ENCODE results near the gene GPR84. TPM values are rescaled to one million over a fixed set of nuclear protein-coding genes. Genes with fewer than 3 reads are reported as not detected.
A peak's percentile ranks its signal among the peaks of the same experiment; 100 is the strongest.

GPR84 gene
- polyA plus RNA-seq, 3 donors, result 2.4 to 14.2 (median 5.6) TPM

- H3K36me3 Mint-ChIP-seq, result peaks cover 17 to 24% of the 10 kb centered on the region in 2 donors
These were observed 22.8 kb upstream of the GPR84 start for GRCh38 chr12:54387114-54387467.

GRCh38 chr12:54386403-54387113, 22.3 kb upstream of the GPR84 start:
- Histone ChIP-seq H3K4me2 (replicated peaks; ENCODE audit: extremely low read depth, low read length, poor library complexity, severe bottlenecking) (peak overlapping the region; percentile 10), H4K20me1 (ENCODE audit: insufficient read depth, low read length) (peaks cover 3% of the 10 kb centered on the region), H3K36me3 (replicated peaks in 1 of 2; ENCODE audit: control insufficient read depth in 1 of 2, insufficient read depth in 2 of 2, low read length in 2 of 2) (peaks cover 2 to 4% of the 10 kb centered on the region in 2 donors), H3K9me3 (replicated peaks in 1 of 2; ENCODE audit: control insufficient read depth in 1 of 2, insufficient read depth in 1 of 2, low read length in 2 of 2) (no peaks in the 10 kb centered on the region), H3K27ac (ENCODE audit: low read depth in 1 of 2, low read length in 2 of 2) (peak overlapping the region; percentile 97 to 99), H3K27me3 (ENCODE audit: control insufficient read depth in 2 of 2, insufficient read depth in 2 of 2, low read length in 2 of 2) (no peaks in the 10 kb centered on the region), H2AFZ (ENCODE audit: insufficient read depth, low read depth, low read length, poor library complexity, severe bottlenecking) (no peak overlapping the region), H3K4me1 (ENCODE audit: control insufficient read depth in 1 of 2, insufficient read depth in 2 of 2, low read length in 2 of 2) (peaks cover 96 to 98% of the 10 kb centered on the region in 2 donors), H3K79me2 (ENCODE audit: insufficient read depth, low read length) (peaks cover 35% of the 10 kb centered on the region), H3K9ac (ENCODE audit: insufficient read depth, low read length, poor library complexity, severe bottlenecking) (peak overlapping the region; percentile 94), H3K4me3 (replicated peaks in 1 of 3; ENCODE audit: low read depth in 2 of 3, low read length in 3 of 3) (peak overlapping the region in 1 of 3 experiments; percentile 82)
- Mint-ChIP-seq H3K4me3 (no peak overlapping the region), H3K27me3 (ENCODE audit: low read depth in 3 of 3) (peaks cover 0 to 7% (median 2%) of the 10 kb centered on the region in 3 donors), H3K36me3 (peaks cover 16 to 24% of the 10 kb centered on the region in 2 donors), H3K27ac (peak overlapping the region; percentile 100), H3K4me1 (peaks cover 86% of the 10 kb centered on the region), H3K9me3 (peaks cover 0 to 2% (median 0%) of the 10 kb centered on the region in 7 donors)
- DNase-seq, result no peak
- WGBS (ENCODE audit: insufficient coverage), result 67% methylated on average over 1 of the region's 3 CpGs
- no peak for TF ChIP-seq CTCF (IDR thresholded peaks at IDR 0.05)
- intact Hi-C loops (cut with micrococcal nuclease), result no loop called here

More at GRCh38 chr12:54387114-54387467, 22.8 kb upstream of the GPR84 start:
- no peak overlapping the region for H3K4me2 ChIP-seq (replicated peaks; ENCODE audit: extremely low read depth, low read length, poor library complexity, severe bottlenecking)
- no peak for TF ChIP-seq CTCF (IDR thresholded peaks at IDR 0.05)
- H3K4me1 Mint-ChIP-seq, result peaks cover 88% of the 10 kb centered on the region
- no peaks in the 10 kb centered on the region for H3K27me3 ChIP-seq (ENCODE audit: control insufficient read depth in 2 of 2, insufficient read depth in 2 of 2, low read length in 2 of 2)
- no peak for DNase-seq
- no peaks in the 10 kb centered on the region for H3K9me3 ChIP-seq (replicated peaks in 1 of 2; ENCODE audit: control insufficient read depth in 1 of 2, insufficient read depth in 1 of 2, low read length in 2 of 2)
- WGBS (ENCODE audit: insufficient coverage), result 100% methylated on average over 2 of the region's 3 CpGs
- H3K27ac ChIP-seq (ENCODE audit: low read depth in 1 of 2, low read length in 2 of 2), result peak overlapping the region in 1 of 2 donors; percentile 97
- no peak overlapping the region for H3K4me3 Mint-ChIP-seq
- H3K4me1 ChIP-seq (ENCODE audit: control insufficient read depth in 1 of 2, insufficient read depth in 2 of 2, low read length in 2 of 2), result peaks cover 96 to 98% of the 10 kb centered on the region in 2 donors
- peaks cover 0 to 4% of the 10 kb centered on the region in 2 donors for H3K36me3 ChIP-seq (replicated peaks in 1 of 2; ENCODE audit: control insufficient read depth in 1 of 2, insufficient read depth in 2 of 2, low read length in 2 of 2)
- H2AFZ ChIP-seq (ENCODE audit: insufficient read depth, low read depth, low read length, poor library complexity, severe bottlenecking), result no peak overlapping the region
- intact Hi-C loops (cut with micrococcal nuclease), result no loop called here
- H3K27me3 Mint-ChIP-seq (ENCODE audit: low read depth in 3 of 3), result peaks cover 0 to 7% (median 2%) of the 10 kb centered on the region in 3 donors
- no peak overlapping the region for H3K4me3 ChIP-seq (replicated peaks in 1 of 3; ENCODE audit: low read depth in 2 of 3, low read length in 3 of 3)
- no peaks in the 10 kb centered on the region for H4K20me1 ChIP-seq (ENCODE audit: insufficient read depth, low read length)
- peaks cover 35% of the 10 kb centered on the region for H3K79me2 ChIP-seq (ENCODE audit: insufficient read depth, low read length)
- H3K27ac Mint-ChIP-seq, result peak overlapping the region in 5 of 7 donors; percentile 66 to 100 (median 100)
- H3K9ac ChIP-seq (ENCODE audit: insufficient read depth, low read length, poor library complexity, severe bottlenecking), result no peak overlapping the region
- H3K9me3 Mint-ChIP-seq, result peaks cover 0 to 2% (median 0%) of the 10 kb centered on the region in 7 donors

Measured in CD14-positive monocyte (primary cell).